Activated naive CD8-positive, alpha-beta T cell treated with anti-CD3 and anti-CD28 coated beads, Interleukin-2, amount 10 ng/mL, durations not matched to agents 7 days and 5 days (primary cell): ENCODE results near the gene SGSM1. TPM values are rescaled to one million over a fixed set of nuclear protein-coding genes. Genes with fewer than 3 reads are reported as not detected.

Source experiments
- total RNA-seq, 2 experiments: library from RNA; stranded (reverse); gene quantifications; one replicate each; pipeline ENCODE4 v1.2.3, GENCODE V29; 2021

SGSM1 gene
- total RNA-seq, 2 experiments from 2014 or later = 0.34 to 1.1 TPM

Other genes starting within 250 kb of the SGSM1 start
- 1 to 10 TPM; 2.2 to 3.2 TPM for gene LRRC75B, start 213.1 kb upstream of the SGSM1 start, total RNA-seq
- 10 to 100 TPM; 25.4 to 25.7 TPM for gene GGT1, start 203.0 kb upstream of the SGSM1 start, total RNA-seq
- not detected for gene PIWIL3, start 31.5 kb upstream of the SGSM1 start, total RNA-seq
- gene LHFPL7, start 140.5 kb downstream of the SGSM1 start, total RNA-seq = not detected
- gene KIAA1671, start 146.5 kb downstream of the SGSM1 start, total RNA-seq = 10 to 100 TPM; 10.0 to 10.5 TPM